Tibial nerve (tissue), 4 donors: Measurements from ENCODE around the gene SLPI.

Experiments
- EP300 ChIP-seq, 2 donors: sonication (generic); formaldehyde crosslinking; IDR thresholded peaks; one replicate each; pipeline ENCODE4 v1.6.1; 2017; ENCODE audit warnings: antibody characterized with exemption in 2 of 2, mild to moderate bottlenecking in 1 of 2
- POLR2A ChIP-seq, 2 donors: fragments of 450-650 bp; IDR thresholded peaks; one replicate each; pipeline ENCODE4 v1.6.1; 2017; ENCODE audit warnings: antibody characterized with exemption in 2 of 2, mild to moderate bottlenecking in 2 of 2, moderate library complexity in 2 of 2
- TF ChIP-seq, protein P1 (sequence below), 5 experiments: fragments of 200-600 bp in 3 of 5; fragments of 450-650 bp in 2 of 5; sonication (generic) in 3 of 5; IDR thresholded peaks; one replicate each; pipeline ENCODE4 v1.5.1; 2016 to 2019; ENCODE audit warnings: antibody characterized with exemption in 5 of 5, mild to moderate bottlenecking in 3 of 5, moderate library complexity in 2 of 5

DNA sequence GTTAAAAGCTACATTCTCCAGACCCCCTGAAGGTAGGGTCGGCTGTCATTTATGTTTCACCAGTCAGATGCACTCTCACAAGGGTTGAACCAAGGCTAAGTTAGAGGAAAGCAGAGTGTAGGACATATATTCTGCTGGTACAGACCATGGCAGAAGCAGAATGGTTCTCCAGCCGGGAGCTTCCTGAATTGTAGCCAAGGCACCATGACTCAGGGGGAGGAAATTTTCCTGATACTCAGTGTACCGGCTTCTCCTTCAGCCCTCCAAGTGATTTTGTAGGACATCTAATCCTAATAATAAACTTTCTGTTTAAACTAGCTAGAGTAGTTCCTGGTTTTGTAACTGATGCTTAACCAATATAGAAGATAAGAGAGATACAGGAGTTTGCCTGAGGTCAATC, 14.2 kb upstream of the SLPI start:
- TF ChIP-seq, protein P1, sequence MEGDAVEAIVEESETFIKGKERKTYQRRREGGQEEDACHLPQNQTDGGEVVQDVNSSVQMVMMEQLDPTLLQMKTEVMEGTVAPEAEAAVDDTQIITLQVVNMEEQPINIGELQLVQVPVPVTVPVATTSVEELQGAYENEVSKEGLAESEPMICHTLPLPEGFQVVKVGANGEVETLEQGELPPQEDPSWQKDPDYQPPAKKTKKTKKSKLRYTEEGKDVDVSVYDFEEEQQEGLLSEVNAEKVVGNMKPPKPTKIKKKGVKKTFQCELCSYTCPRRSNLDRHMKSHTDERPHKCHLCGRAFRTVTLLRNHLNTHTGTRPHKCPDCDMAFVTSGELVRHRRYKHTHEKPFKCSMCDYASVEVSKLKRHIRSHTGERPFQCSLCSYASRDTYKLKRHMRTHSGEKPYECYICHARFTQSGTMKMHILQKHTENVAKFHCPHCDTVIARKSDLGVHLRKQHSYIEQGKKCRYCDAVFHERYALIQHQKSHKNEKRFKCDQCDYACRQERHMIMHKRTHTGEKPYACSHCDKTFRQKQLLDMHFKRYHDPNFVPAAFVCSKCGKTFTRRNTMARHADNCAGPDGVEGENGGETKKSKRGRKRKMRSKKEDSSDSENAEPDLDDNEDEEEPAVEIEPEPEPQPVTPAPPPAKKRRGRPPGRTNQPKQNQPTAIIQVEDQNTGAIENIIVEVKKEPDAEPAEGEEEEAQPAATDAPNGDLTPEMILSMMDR (IDR thresholded peaks at IDR 0.05): no peak
- TF ChIP-seq POLR2A (IDR thresholded peaks at IDR 0.05) (no peak), EP300 (IDR thresholded peaks at IDR 0.05) (no peak)
